Endothelial cell of umbilical vein (primary cell): ENCODE measurements around the gene SLC35F3. TPM values are rescaled to one million over a fixed set of nuclear protein-coding genes. Genes with fewer than 3 reads are reported as not detected.

Experiments
- BruUV-seq: library from RNA; stranded (reverse); fragments of 400-500 nt; replicated peaks from 2 replicates; lab custom pipeline; 2021; lab: Mats Ljungman, UMichigan
- CTCF ChIA-PET: fragments of 300-600, 350-600 bp; sonication (Branson Sonifier 250); formaldehyde crosslinking; loops from one replicate; lab custom pipeline; 2021; ENCODE audit warnings: antibody characterized with exemption, inconsistent platforms; lab: Charles Lee
- POLR2A ChIA-PET: fragments of 300-600, 350-600 bp; sonication (Branson Sonifier 250); formaldehyde crosslinking; loops from one replicate; lab custom pipeline; 2021; ENCODE audit warnings: antibody characterized with exemption, inconsistent platforms; lab: Charles Lee
- DNase-seq: peaks from one replicate; pipeline ENCODE4 v3.0.0-alpha.2; 2011; ENCODE audit warnings: low read depth, low spot score
- FAIRE-seq: peaks from 2 replicates; lab custom pipeline; 2011; peaks lifted over from hg19 to GRCh38; lab: Jason Lieb, UNC
- H2AFZ ChIP-seq: 2 replicates; pipeline ENCODE4 v1.6.0; 2012; ENCODE audit warnings: low read depth, low read length, control low read depth, inconsistent platforms
- H3K27ac ChIP-seq: 2 replicates; pipeline ENCODE4 v1.5.1; 2011; ENCODE audit warnings: low read depth, mild to moderate bottlenecking, control low read depth, low read length, moderate library complexity; ENCODE audit not compliant: insufficient read depth
- H3K27me3 ChIP-seq, 2 experiments: 2 replicates each; pipeline versions ENCODE4 v1.6.0 to v1.6.1; 2011; ENCODE audit warnings: low read length in 2 of 2, mixed read lengths in 1 of 2; ENCODE audit not compliant: control insufficient read depth in 2 of 2, insufficient read depth in 2 of 2
- H3K36me3 ChIP-seq, 2 experiments: 2 replicates in 1 of 2; 3 replicates in 1 of 2; pipeline ENCODE4 v1.5.1; 2011; ENCODE audit warnings: low read length in 2 of 2, mild to moderate bottlenecking in 1 of 2, moderate library complexity in 1 of 2; ENCODE audit not compliant: control insufficient read depth in 2 of 2, insufficient read depth in 2 of 2; ENCODE audit errors: extremely low read depth in 1 of 2
- H3K4me1 ChIP-seq: 3 replicates; pipeline ENCODE4 v1.5.1; 2011; ENCODE audit warnings: mild to moderate bottlenecking, low read length; ENCODE audit not compliant: control insufficient read depth, insufficient read depth; ENCODE audit errors: extremely low read depth
- H3K4me2 ChIP-seq: 2 replicates; pipeline ENCODE4 v1.6.1; 2011; ENCODE audit warnings: low read length, control low read depth, mixed read lengths; ENCODE audit not compliant: insufficient read depth
- H3K4me3 ChIP-seq, 3 experiments: fragments of 200-600 bp in 1 of 3; sonication (generic), shearing (Covaris generic) in 1 of 3; replicated peaks in 1 of 3; 2 replicates each; pipeline ENCODE4 v1.5.1; 2011 to 2016; ENCODE audit warnings: control low read depth in 3 of 3, low read length in 3 of 3, mild to moderate bottlenecking in 2 of 3, inconsistent platforms in 1 of 3, low read depth in 1 of 3, moderate library complexity in 1 of 3; ENCODE audit not compliant: insufficient read depth in 1 of 3
- H3K79me2 ChIP-seq: 2 replicates; pipeline ENCODE4 v1.6.0; 2012; ENCODE audit warnings: low read length, inconsistent platforms; ENCODE audit not compliant: control insufficient read depth, insufficient read depth
- H3K9ac ChIP-seq: replicated peaks from 2 replicates; pipeline ENCODE3; 2011; ENCODE audit warnings: low read length, control low read depth; ENCODE audit not compliant: insufficient read depth; ENCODE audit errors: extremely low read depth
- H3K9me1 ChIP-seq: replicated peaks from 3 replicates; pipeline ENCODE4 v1.6.0; 2011; ENCODE audit warnings: mild to moderate bottlenecking, low read length; ENCODE audit not compliant: control insufficient read depth, insufficient read depth; ENCODE audit errors: extremely low read depth
- H3K9me3 ChIP-seq: replicated peaks from 2 replicates; pipeline ENCODE4 v1.5.1; 2012; ENCODE audit warnings: low read length, inconsistent platforms; ENCODE audit not compliant: control insufficient read depth, insufficient read depth
- H4K20me1 ChIP-seq: replicated peaks from 2 replicates; pipeline ENCODE3; 2011; ENCODE audit warnings: mild to moderate bottlenecking, low read length; ENCODE audit not compliant: control insufficient read depth, insufficient read depth; ENCODE audit errors: extremely low read depth
- CTCF ChIP-seq, 2 donors: IDR thresholded peaks; 1 replicate in 1 of 2; 2 replicates in 1 of 2; pipeline ENCODE4 v1.5.1; 2011; ENCODE audit warnings: low read length in 2 of 2, mild to moderate bottlenecking in 2 of 2, moderate library complexity in 2 of 2, control low read depth in 1 of 2, inconsistent platforms in 1 of 2, low read depth in 1 of 2; ENCODE audit not compliant: insufficient read depth in 1 of 2; ENCODE audit errors: extremely low read depth in 1 of 2
- EZH2 ChIP-seq: IDR thresholded peaks from 2 replicates; pipeline ENCODE4 v1.6.1; 2012; ENCODE audit warnings: borderline replicate concordance, low read depth, mild to moderate bottlenecking, moderate library complexity, low read length, inconsistent platforms; ENCODE audit not compliant: severe bottlenecking
- FOS ChIP-seq: IDR thresholded peaks from 2 replicates; pipeline ENCODE4 v1.6.1; 2011; ENCODE audit warnings: mild to moderate bottlenecking, low read length, moderate library complexity, borderline replicate concordance; ENCODE audit not compliant: insufficient read depth
- GATA2 ChIP-seq: IDR thresholded peaks from 2 replicates; pipeline ENCODE4 v1.7.0; 2011; ENCODE audit warnings: low read depth, mild to moderate bottlenecking, moderate library complexity, mixed read lengths, low read length; ENCODE audit not compliant: insufficient read length, insufficient read depth
- JUN ChIP-seq: IDR thresholded peaks from 2 replicates; pipeline ENCODE4 v1.6.1; 2011; ENCODE audit warnings: borderline replicate concordance, low read depth; ENCODE audit not compliant: insufficient read length, insufficient read depth
- MAX ChIP-seq: IDR thresholded peaks from 2 replicates; pipeline ENCODE4 v1.6.1; 2011; ENCODE audit not compliant: insufficient read depth, insufficient read length
- MYC ChIP-seq: IDR thresholded peaks from one replicate; pipeline ENCODE4 v1.6.1; 2011; ENCODE audit warnings: mild to moderate bottlenecking, low read depth, low read length
- POLR2A ChIP-seq: IDR thresholded peaks from 2 replicates; pipeline ENCODE4 v1.6.1; 2012; ENCODE audit warnings: low read depth, mild to moderate bottlenecking, control low read depth, low read length
- POLR2AphosphoS5 ChIP-seq: IDR thresholded peaks from 2 replicates; pipeline ENCODE4 v1.6.1; 2012; ENCODE audit warnings: low read depth, mild to moderate bottlenecking, control low read depth, low read length, moderate library complexity; ENCODE audit not compliant: insufficient read depth
- dilution Hi-C: fragments of 300-500 bp; cut with MboI; formaldehyde crosslinking; loops from one replicate; pipeline ENCODE4 v1.15.0; 2019; ENCODE audit warnings: low sequenced_read_pairs; ENCODE audit not compliant: extremely low pct_ligation_motif_present
- intact Hi-C: fragments of 100-400 bp; cut with micrococcal nuclease; formaldehyde crosslinking; loops from one replicate; pipeline ENCODE4 v1.10.0; 2022
- polyA plus RNA-seq, 4 experiments: library from polyadenylated mRNA; depleted of rRNA in 3 of 4; stranded (reverse) in 3 of 4; unstranded in 1 of 4; fragments of >200 nt; gene quantifications; 2 replicates each; pipeline versions ENCODE4 v1.2.1 to v1.2.3, GENCODE V29; 2011 to 2012; ENCODE audit warnings: missing spikeins in 1 of 4
- total RNA-seq: library from RNA; stranded (reverse); gene quantifications from 2 replicates; pipeline ENCODE4 v1.2.3, GENCODE V29; 2021

Gene SLC35F3
- total and polyA plus RNA-seq, 2 donors (not counting 3 experiments of a cell fraction or from before 2014, with no cell fraction given), result not detected

- CTCF ChIA-PET, result no interaction called here
- no peak overlapping the region for H3K27ac ChIP-seq
Observed at GRCh38 chr1:233905416-233906051, 1.1 kb downstream of the SLC35F3 start.

More at GRCh38 chr1:233905416-233906051, 1.1 kb downstream of the SLC35F3 start:
- Histone ChIP-seq H3K4me3 (no peak overlapping the region), H4K20me1 (no peaks in the 10 kb centered on the region), H3K4me1 (no peaks in the 10 kb centered on the region), H3K36me3 (no peaks in the 10 kb centered on the region), H3K79me2 (no peaks in the 10 kb centered on the region), H2AFZ (no peak overlapping the region), H3K9me3 (no peaks in the 10 kb centered on the region), H3K9me1 (no peaks in the 10 kb centered on the region), H3K9ac (no peak overlapping the region), H3K27me3 (peaks cover 0 to 6% of the 10 kb centered on the region in 2 experiments), H3K4me2 (no peak overlapping the region)
- no peak for TF ChIP-seq MYC
- no peak for TF ChIP-seq CTCF (IDR thresholded peaks at IDR 0.05; ENCODE audit: extremely low read depth in 1 of 2, insufficient read depth in 1 of 2, low read depth in 1 of 2, low read length in 2 of 2)
- TF ChIP-seq MAX, result no peak
- no peak for TF ChIP-seq POLR2A
- TF ChIP-seq EZH2, result no peak
- TF ChIP-seq JUN, result no peak
- TF ChIP-seq FOS, result no peak
- TF ChIP-seq POLR2AphosphoS5, result no peak
- no peak for TF ChIP-seq GATA2
- POLR2A ChIA-PET, result no interaction called here
- no TSS peak for BruUV-seq
- FAIRE-seq (no peak), DNase-seq (no peak)
- intact Hi-C loops, result no loop called here
- dilution Hi-C loops, result no loop called here
